NCI-H2029 (cell line): ENCODE data around the gene CYP3A7.
"Not testable (repeated sequence)": the region's sequence is repeated elsewhere in the genome, so short reads cannot be mapped to it uniquely, and the experiment has no call there.

Experiments used
- DNase-seq: peaks from one replicate; lab custom pipeline; 2025; lab: John Stamatoyannopoulos, UW

Gene CYP3A7

GRCh38 chr7:99734987-99735386 is at the start of gene CYP3A7:
Gene CYP3A7 (minus strand): TSS chr7:99735196. CDS start chr7:99735093, 103 bp downstream.
- no peak for DNase-seq

GRCh38 chr7:99784007-99784406 is 49.0 kb upstream of the CYP3A7 start, which contains the start of gene CYP3A4:
Gene CYP3A4 (minus strand): TSS chr7:99784184. CDS start chr7:99784081, 103 bp downstream.
- DNase-seq, result no peak

- DNase-seq, result no peak
Measured at GRCh38 chr7:99782012-99782953, 47.3 kb upstream of the CYP3A7 start.

GRCh38 chr7:99780588-99780987 is 45.6 kb upstream of the CYP3A7 start:
- no peak for DNase-seq

GRCh38 chr7:99779949-99780348 is 45.0 kb upstream of the CYP3A7 start:
- no peak for DNase-seq

GRCh38 chr7:99778880-99779279 is 43.9 kb upstream of the CYP3A7 start:
- DNase-seq, result no peak

GRCh38 chr7:99773395-99773794 is 38.4 kb upstream of the CYP3A7 start:
- DNase-seq, result not testable (repeated sequence)

- DNase-seq, result no peak
Measured at GRCh38 chr7:99772565-99772964, 37.6 kb upstream of the CYP3A7 start.

GRCh38 chr7:99769494-99769893 is 34.5 kb upstream of the CYP3A7 start:
- DNase-seq, result not testable (repeated sequence)

GRCh38 chr7:99768471-99768870 is 33.5 kb upstream of the CYP3A7 start:
- DNase-seq, result no peak

GRCh38 chr7:99767662-99768061 is 32.7 kb upstream of the CYP3A7 start:
- DNase-seq, result no peak

GRCh38 chr7:99766484-99767099 is 31.6 kb upstream of the CYP3A7 start:
- DNase-seq, result no peak

GRCh38 chr7:99764478-99764877 is 29.5 kb upstream of the CYP3A7 start:
- no peak for DNase-seq

- no peak for DNase-seq
Measured at GRCh38 chr7:99762680-99763327, 27.8 kb upstream of the CYP3A7 start.

- DNase-seq, result no peak
Measured at GRCh38 chr7:99755085-99755484, 20.1 kb upstream of the CYP3A7 start.

GRCh38 chr7:99752356-99752755 is 17.4 kb upstream of the CYP3A7 start:
- no peak for DNase-seq

- DNase-seq, result not testable (repeated sequence)
Measured at GRCh38 chr7:99751322-99752052, 16.5 kb upstream of the CYP3A7 start.

GRCh38 chr7:99748846-99749579 is 14.0 kb upstream of the CYP3A7 start:
- DNase-seq, result no peak

- not testable (repeated sequence) for DNase-seq
Measured at GRCh38 chr7:99746915-99747314, 11.9 kb upstream of the CYP3A7 start.

- DNase-seq, result not testable (repeated sequence)
Measured at GRCh38 chr7:99745395-99745794, 10.4 kb upstream of the CYP3A7 start.

GRCh38 chr7:99742737-99743394 is 7.9 kb upstream of the CYP3A7 start:
- no peak for DNase-seq
